Hematopoietic multipotent progenitor cell treated with erythropoietin and hydrocortisone succinate and interleukin-3 and kit ligand, for 4 days (in vitro differentiated cells): Measurements from ENCODE around the gene RSRC2.
"Not testable (repeated sequence)": the region's sequence is repeated elsewhere in the genome, so short reads cannot be mapped to it uniquely, and the experiment has no call there.

Experiments used
- DNase-seq: peaks from one replicate; pipeline ENCODE4 v3.0.0-alpha.2; 2015

The RSRC2 gene

GRCh38 chr12:122526683-122527477, at the start of gene RSRC2, which contains the start of gene KNTC1:
Gene RSRC2 (minus strand): TSS chr12:122526936. CDS start chr12:122526853, 83 bp downstream.
Gene KNTC1 (plus strand): TSS chr12:122527249. CDS start chr12:122530064, 2,815 bp downstream.
- peak; percentile 100 for DNase-seq

- no peak for DNase-seq
These were observed 45.1 kb upstream of the RSRC2 start for GRCh38 chr12:122571821-122572220.

- not testable (repeated sequence) for DNase-seq
These were observed 43.3 kb upstream of the RSRC2 start for GRCh38 chr12:122570006-122570405.

- no peak for DNase-seq
These were observed 42.6 kb upstream of the RSRC2 start for GRCh38 chr12:122569288-122569687.

- DNase-seq, result not testable (repeated sequence)
These were observed 40.1 kb upstream of the RSRC2 start for GRCh38 chr12:122566816-122567215.

GRCh38 chr12:122563361-122563760, 36.6 kb upstream of the RSRC2 start:
- DNase-seq, result no peak

GRCh38 chr12:122560138-122560537, 33.4 kb upstream of the RSRC2 start:
- no peak for DNase-seq

GRCh38 chr12:122558745-122559641, 32.3 kb upstream of the RSRC2 start:
- no peak for DNase-seq

GRCh38 chr12:122547330-122547729, 20.6 kb upstream of the RSRC2 start:
- DNase-seq, result no peak

- DNase-seq, result no peak
These were observed 19.1 kb upstream of the RSRC2 start for GRCh38 chr12:122545855-122546254.

GRCh38 chr12:122544537-122544936, 17.8 kb upstream of the RSRC2 start:
- no peak for DNase-seq

- no peak for DNase-seq
These were observed 11.8 kb upstream of the RSRC2 start for GRCh38 chr12:122538496-122538895.

GRCh38 chr12:122537021-122537420, 10.3 kb upstream of the RSRC2 start:
- DNase-seq, result no peak

GRCh38 chr12:122533856-122534255, 7.1 kb upstream of the RSRC2 start:
- no peak for DNase-seq

GRCh38 chr12:122528992-122529391, 2.3 kb upstream of the RSRC2 start:
- DNase-seq, result no peak

GRCh38 chr12:122528582-122528981, 1.8 kb upstream of the RSRC2 start:
- no peak for DNase-seq

- peak; percentile 78 for DNase-seq
These were observed 775 bp upstream of the RSRC2 start for GRCh38 chr12:122527478-122527944.

GRCh38 chr12:122523846-122524718, 2.7 kb downstream of the RSRC2 start:
- no peak for DNase-seq

GRCh38 chr12:122523280-122523679, 3.5 kb downstream of the RSRC2 start:
- no peak for DNase-seq

- DNase-seq, result no peak
These were observed 6.1 kb downstream of the RSRC2 start for GRCh38 chr12:122520676-122521075.

GRCh38 chr12:122519418-122519817, 7.3 kb downstream of the RSRC2 start:
- DNase-seq, result no peak

GRCh38 chr12:122518908-122519307, 7.8 kb downstream of the RSRC2 start:
- no peak for DNase-seq

GRCh38 chr12:122517877-122518276, 8.9 kb downstream of the RSRC2 start:
- peak; percentile 75 for DNase-seq
